Daoy (cell line): ENCODE data around the gene U2AF1L4. TPM values are rescaled to one million over a fixed set of nuclear protein-coding genes. Genes with fewer than 3 reads are reported as not detected.
"Not testable (repeated sequence)": the region's sequence is repeated elsewhere in the genome, so short reads cannot be mapped to it uniquely, and the experiment has no call there.

ENCODE experiments used
- DNase-seq: peaks from one replicate; pipeline ENCODE4 v3.0.0-alpha.2; 2015; ENCODE audit warnings: low read depth
- total RNA-seq: library from RNA; depleted of rRNA; stranded (reverse); fragments of >200 nt; shearing (Covaris generic); gene quantifications from 2 replicates; pipeline ENCODE4 v1.2.3, GENCODE V29; 2014

Gene U2AF1L4
- total RNA-seq, 1 experiment from 2014 or later, result 16.7 TPM

DNA sequence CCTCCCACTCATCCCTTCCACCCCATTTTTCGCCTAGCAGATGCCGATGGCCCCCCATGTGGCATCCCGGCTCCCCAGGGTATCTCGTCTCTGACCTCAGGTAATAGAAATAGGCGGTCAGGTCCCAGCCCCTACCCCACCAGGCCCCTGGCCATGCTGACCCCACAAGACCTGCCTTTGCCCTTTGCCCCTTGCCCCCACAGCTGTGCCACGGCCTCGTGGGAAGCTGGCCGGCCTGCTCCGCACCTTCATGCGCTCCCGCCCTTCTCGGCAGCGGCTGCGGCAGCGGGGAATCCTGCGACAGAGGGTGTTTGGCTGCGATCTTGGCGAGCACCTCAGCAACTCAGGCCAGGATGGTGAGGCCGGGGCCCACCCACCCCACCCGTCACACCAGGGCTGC lies 35.5 kb upstream of the U2AF1L4 start:
- no peak for DNase-seq

DNA sequence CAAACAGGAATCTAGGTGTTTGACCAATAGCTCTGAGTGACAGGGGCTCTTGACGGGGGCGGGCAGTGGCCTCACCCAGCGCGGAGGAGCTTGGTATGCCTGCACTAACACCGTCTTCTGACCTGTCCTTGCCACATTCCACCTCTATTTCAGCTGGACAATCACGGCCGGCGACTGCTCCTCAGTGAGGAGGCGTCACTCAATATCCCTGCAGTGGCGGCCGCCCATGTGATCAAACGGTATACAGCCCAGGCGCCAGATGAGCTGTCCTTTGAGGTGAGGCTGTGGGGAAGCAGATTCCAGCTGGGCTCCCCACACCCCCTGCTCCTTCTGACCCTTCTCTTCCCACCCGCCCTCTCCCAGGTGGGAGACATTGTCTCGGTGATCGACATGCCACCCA lies 34.8 kb upstream of the U2AF1L4 start:
- no peak for DNase-seq

- no peak for DNase-seq
These were observed 33.8 kb upstream of the U2AF1L4 start for GRCh38 chr19:35779033-35779432.

GRCh38 chr19:35777961-35778360 lies 32.7 kb upstream of the U2AF1L4 start:
- DNase-seq, result no peak

GRCh38 chr19:35777086-35777841 lies 32.0 kb upstream of the U2AF1L4 start:
- DNase-seq, result no peak

GRCh38 chr19:35776102-35776788 lies 31.0 kb upstream of the U2AF1L4 start:
- DNase-seq, result no peak

DNA sequence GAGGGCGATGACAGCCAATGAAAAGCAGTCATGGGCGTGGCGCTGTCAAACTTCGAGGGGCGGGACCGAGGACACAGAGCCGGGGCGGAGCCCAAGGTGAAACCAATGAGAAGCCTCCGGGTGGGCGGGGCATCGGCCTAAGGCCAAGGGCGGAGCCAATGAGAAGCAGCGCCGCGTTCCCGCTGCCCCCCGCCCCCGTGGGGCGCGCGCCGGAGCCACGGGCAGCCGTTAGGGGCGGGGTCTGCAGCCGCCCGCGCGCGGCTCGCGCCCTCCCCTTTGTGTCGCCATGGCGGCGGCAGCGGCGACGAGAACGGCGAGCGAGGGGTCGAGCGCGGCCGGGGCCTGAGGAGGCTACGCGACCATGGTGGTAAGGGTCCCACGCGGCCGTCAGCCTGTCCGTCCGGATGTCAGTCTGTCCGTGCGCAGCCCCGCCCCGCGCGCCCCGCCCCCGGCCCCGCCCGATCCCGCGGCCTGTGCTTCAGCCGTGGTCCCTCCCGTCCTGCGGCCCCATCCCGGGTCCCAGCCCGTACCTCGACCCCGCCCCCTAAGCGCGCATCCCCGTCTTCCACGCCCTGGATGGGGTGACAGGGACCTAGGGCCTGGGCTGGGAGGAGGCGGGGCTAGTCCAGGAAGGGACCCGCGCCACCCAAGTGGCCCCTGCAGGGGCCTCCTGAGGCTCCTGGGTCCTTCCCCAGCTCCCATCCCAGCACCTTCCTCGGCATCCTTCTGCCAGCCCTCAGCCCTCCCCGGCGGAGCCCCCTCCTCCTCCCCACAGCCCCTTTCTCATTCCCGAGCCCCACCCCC lies 30.3 kb upstream of the U2AF1L4 start, which contains the start of gene ARHGAP33:
Gene ARHGAP33 (plus strand): TSS at position 267 of the 804 bp plus-strand sequence. CDS start 95 bp downstream, at position 362.
- peak; percentile 98 for DNase-seq

- no peak for DNase-seq
These were observed 29.8 kb upstream of the U2AF1L4 start for GRCh38 chr19:35775046-35775297.

- DNase-seq, result no peak
These were observed 29.2 kb upstream of the U2AF1L4 start for GRCh38 chr19:35774274-35775045.

GRCh38 chr19:35773020-35773806 lies 28.0 kb upstream of the U2AF1L4 start:
- peak; percentile 38 for DNase-seq

GRCh38 chr19:35772362-35772761 lies 27.1 kb upstream of the U2AF1L4 start:
- not testable (repeated sequence) for DNase-seq

GRCh38 chr19:35768082-35768421 lies 22.8 kb upstream of the U2AF1L4 start:
- no peak for DNase-seq

DNA sequence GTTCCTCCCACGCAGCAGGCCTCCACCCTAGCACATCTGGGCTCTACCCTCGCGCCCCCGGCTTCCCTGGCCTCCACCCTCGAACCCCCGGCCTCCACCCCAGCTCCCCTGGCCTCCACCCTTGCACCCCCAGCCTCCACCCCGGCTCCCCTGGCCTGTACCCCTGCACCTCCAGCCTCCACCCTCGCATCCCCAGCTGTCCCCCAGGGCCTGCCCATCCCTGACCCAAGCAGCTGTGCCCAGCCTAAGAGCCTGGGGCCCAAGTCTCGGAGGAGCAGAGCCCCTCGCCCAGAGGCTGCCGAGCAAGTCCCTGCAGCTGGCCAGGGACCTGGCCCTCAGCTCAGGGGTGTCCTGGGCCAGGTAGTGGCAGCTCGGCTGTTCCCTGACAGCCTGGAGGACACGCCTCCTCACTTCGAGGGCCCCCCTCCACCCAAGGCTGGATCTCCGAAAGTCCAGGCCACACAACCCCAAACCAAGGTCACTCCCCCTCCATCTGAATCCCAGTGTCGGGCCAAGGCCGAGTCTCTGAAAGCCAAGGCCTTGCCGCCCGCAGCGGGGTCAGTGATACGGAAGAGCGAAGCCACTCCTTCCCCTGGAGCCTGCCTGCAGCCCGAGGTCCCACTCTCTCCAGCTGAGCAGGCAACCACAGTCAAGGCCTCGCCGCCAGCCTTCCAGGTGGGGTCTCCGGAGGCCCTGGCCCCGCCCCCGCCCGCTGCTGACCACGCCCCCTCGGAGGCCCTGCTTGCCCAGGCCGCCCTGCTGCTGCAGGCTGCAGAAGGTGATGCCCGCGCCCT lies 22.3 kb upstream of the U2AF1L4 start:
- DNase-seq, result no peak

DNA sequence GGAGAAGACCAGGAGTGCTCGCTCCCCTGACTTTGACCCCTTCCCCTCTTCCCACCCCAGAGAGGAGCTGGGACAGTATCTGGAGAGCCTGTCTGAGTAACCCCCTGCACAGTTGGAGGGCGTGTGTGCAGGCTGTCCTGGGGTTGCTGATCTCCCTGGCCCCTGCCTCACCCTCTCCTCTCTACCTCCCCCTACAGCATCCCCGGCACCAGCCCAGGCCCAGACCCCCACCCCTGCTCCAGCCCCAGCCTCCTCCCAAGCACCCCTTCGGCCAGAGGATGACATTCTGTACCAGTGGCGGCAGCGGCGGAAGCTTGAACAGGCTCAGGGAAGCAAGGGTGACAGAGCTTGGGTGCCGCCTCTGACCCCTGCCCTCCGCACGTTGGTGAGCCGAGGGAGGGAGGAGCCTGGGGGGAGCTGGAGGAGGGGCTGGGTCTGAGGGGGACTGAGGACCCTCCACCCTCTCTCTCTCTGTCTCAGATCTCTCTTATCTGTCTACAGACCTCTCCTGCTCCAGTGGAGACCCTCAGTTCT lies 21.4 kb upstream of the U2AF1L4 start:
- no peak for DNase-seq

DNA sequence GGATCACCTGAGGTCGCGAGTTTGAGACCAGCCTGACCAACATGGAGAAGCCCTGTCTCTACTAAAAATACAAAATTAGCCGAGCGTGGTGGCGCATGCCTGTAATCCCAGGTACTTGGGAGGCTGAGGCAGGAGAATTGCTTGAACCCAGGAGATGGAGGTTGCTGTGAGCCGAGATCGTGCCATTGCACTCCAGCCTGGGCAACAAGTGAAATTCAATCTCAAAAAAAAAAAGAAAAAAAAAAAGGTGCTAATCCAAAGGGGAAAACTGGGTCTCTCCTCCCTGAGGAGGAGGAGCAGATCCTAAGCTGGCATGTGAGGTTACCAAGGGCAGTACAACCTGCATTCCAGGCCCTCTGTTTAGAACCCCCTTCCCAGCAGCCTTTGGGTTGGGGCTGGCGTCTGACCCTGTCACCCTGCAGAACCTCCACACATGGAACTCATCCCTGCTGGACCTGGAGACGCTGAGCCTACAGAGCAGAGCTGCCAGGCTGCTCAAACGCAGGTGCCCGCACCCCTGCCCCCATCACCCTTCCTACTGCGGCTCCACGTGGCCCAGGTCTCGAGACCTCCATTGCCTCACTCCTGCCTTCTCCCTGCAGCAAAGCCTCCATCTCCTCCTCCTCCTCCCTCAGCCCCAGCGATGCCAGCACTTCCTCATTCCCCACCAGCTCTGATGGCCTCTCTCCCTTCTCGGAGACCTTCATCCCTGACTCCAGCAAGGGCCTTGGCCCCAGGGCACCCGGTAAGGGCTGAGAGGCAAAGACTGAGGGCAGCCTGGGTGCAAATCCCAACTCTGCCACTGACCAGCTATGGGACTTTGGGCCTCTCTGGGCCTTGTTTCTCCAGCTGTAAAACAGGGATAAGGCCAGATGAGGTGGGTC lies 19.5 kb upstream of the U2AF1L4 start:
- no peak for DNase-seq

DNA sequence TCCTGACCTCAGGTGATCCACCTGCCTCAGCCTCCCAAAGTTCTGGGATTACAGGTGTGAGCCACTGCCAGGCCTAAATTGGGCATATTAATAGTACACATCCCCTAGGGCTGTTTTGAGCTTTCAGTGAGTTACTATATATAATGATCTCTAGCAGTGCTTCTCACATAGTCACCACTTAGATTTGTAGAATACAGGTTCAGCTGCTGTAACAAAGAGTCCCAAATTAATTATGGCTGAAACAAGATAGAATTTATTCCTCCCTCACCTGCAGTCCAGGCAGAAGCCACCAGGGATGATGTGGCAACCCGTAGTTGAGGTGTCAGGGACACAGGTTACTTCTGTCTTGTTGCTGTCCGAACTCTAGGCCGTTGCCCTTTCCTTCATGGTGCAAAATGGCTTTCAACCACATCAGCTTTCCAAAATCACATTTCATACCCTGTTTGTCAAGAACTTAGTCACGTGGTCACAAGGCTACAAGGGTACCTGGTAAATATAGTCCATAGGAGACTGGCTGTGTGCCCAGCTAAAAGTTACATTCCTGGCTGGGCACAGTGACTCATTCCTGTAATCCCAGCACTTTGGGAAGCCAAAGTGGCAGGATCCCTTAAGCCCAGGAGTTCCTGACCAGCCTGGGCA lies 15.6 kb upstream of the U2AF1L4 start:
- DNase-seq, result no peak

DNA sequence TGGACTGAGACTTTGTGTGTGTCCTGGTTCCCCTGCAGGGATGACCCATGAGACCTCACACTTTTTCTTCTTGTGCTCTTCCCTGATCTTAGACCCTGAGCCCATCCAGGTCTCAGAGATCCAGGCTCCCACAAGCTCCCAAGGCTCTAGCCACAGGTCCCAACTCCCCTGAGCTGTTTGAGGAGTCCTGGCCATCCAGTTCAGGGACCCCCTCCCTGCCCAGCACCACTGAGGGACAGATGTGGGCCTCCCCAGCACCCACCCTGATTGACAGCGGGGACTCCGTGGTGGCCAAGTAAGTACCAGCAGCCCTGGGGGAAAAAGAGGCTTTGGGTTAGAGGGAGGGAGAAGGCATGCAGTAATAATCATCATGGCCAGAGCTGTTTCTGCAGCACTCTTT lies 14.5 kb upstream of the U2AF1L4 start:
- no peak for DNase-seq

- DNase-seq, result peak; percentile 99
These were observed 12.8 kb upstream of the U2AF1L4 start, which contains the start of gene PROSER3 for GRCh38 chr19:35757749-35758608. Gene PROSER3, plus strand, starts transcription at chr19:35758176. Its CDS starts 40 bp downstream, at chr19:35758216.
